Neural cell (in vitro differentiated cells): ENCODE data around the gene ADGRA1. TPM values are rescaled to one million over a fixed set of nuclear protein-coding genes. Genes with fewer than 3 reads are reported as not detected.

Experiments
- H2AFZ ChIP-seq: fragments of 200-600, 300-800 bp; sonication (generic), shearing (Covaris generic); 2 replicates; pipeline ENCODE4 v1.6.0; 2014; ENCODE audit warnings: low read depth, mild to moderate bottlenecking, antibody characterized with exemption, low read length, moderate library complexity
- H3F3A ChIP-seq: fragments of 200-600 bp; shearing (Covaris generic); 2 replicates; pipeline ENCODE4 v1.6.1; 2016; ENCODE audit warnings: mild to moderate bottlenecking, moderate library complexity, mixed read lengths, antibody characterized with exemption, low read length; ENCODE audit not compliant: insufficient read depth, poor library complexity, severe bottlenecking
- H3K27ac ChIP-seq: fragments of 200-600, 300-800 bp; sonication (generic), shearing (Covaris generic); 2 replicates; pipeline ENCODE4 v1.5.1; 2014; ENCODE audit warnings: mild to moderate bottlenecking, low read length, moderate library complexity
- H3K27me3 ChIP-seq: fragments of 300-800, 200-600 bp; sonication (generic), shearing (Covaris generic); 2 replicates; pipeline ENCODE4 v1.6.0; 2014; ENCODE audit warnings: mild to moderate bottlenecking, low read depth, low read length, moderate library complexity; ENCODE audit not compliant: insufficient read depth
- H3K36me3 ChIP-seq: fragments of 300-800, 200-600 bp; sonication (generic), shearing (Covaris generic); 2 replicates; pipeline ENCODE4 v1.5.1; 2014; ENCODE audit warnings: mild to moderate bottlenecking, antibody characterized with exemption, low read length, moderate library complexity; ENCODE audit not compliant: insufficient read depth
- H3K4me2 ChIP-seq: fragments of 300-800, 200-600 bp; sonication (generic), shearing (Covaris generic); 2 replicates; pipeline ENCODE4 v1.6.0; 2014; ENCODE audit warnings: mild to moderate bottlenecking, low read length
- H3K4me3 ChIP-seq: fragments of 300-800, 200-600 bp; sonication (generic), shearing (Covaris generic); 2 replicates; pipeline ENCODE4 v1.5.1; 2014; ENCODE audit warnings: mild to moderate bottlenecking, low read length, moderate library complexity
- H3K79me2 ChIP-seq: fragments of 200-600 bp; shearing (Covaris generic); replicated peaks from 2 replicates; pipeline ENCODE4 v1.6.0; 2014; ENCODE audit warnings: mild to moderate bottlenecking, low read length, moderate library complexity; ENCODE audit not compliant: insufficient read depth
- H3K9ac ChIP-seq: fragments of 300-800, 200-600 bp; sonication (generic), shearing (Covaris generic); 2 replicates; pipeline ENCODE4 v1.6.1; 2016; ENCODE audit warnings: mild to moderate bottlenecking, low read length, mixed read lengths
- H3K9me2 ChIP-seq: fragments of 200-600 bp; shearing (Covaris generic); 2 replicates; pipeline ENCODE4 v1.6.1; 2016; ENCODE audit warnings: mild to moderate bottlenecking, low read length, mixed read lengths; ENCODE audit not compliant: insufficient read depth
- H3K9me3 ChIP-seq: fragments of 200-600, 300-800 bp; sonication (generic), shearing (Covaris generic); 2 replicates; pipeline ENCODE4 v1.6.1; 2016; ENCODE audit warnings: mild to moderate bottlenecking, mixed run types, low read length, moderate library complexity, mixed read lengths
- H4K20me1 ChIP-seq: fragments of 200-600 bp; shearing (Covaris generic); 2 replicates; pipeline ENCODE4 v1.6.1; 2016; ENCODE audit warnings: mild to moderate bottlenecking, mixed run types; ENCODE audit not compliant: insufficient read depth
- CTCF ChIP-seq: fragments of 450-650 bp; IDR thresholded peaks from 2 replicates; pipeline ENCODE4 v1.5.1; 2014; ENCODE audit warnings: antibody characterized with exemption, mild to moderate bottlenecking, moderate library complexity; ENCODE audit not compliant: poor library complexity, severe bottlenecking
- EP300 ChIP-seq: fragments of 450-650 bp; conservative IDR thresholded peaks from 2 replicates; pipeline ENCODE4 v1.6.1; 2014; ENCODE audit warnings: antibody characterized with exemption, mild to moderate bottlenecking, moderate library complexity; ENCODE audit not compliant: poor library complexity, severe bottlenecking
- EZH2 ChIP-seq: fragments of 200-600, 300-800 bp; shearing (Covaris generic), sonication (generic); IDR thresholded peaks from 2 replicates; pipeline ENCODE4 v1.6.1; 2014; ENCODE audit warnings: antibody characterized with exemption, low read length, borderline replicate concordance, mild to moderate bottlenecking; ENCODE audit not compliant: insufficient read depth, poor library complexity, severe bottlenecking
- MXI1 ChIP-seq: fragments of 450-650 bp; conservative IDR thresholded peaks from 2 replicates; pipeline ENCODE4 v1.6.1; 2014; ENCODE audit warnings: antibody characterized with exemption, mild to moderate bottlenecking; ENCODE audit not compliant: poor library complexity, severe bottlenecking
- POLR2AphosphoS5 ChIP-seq: IDR thresholded peaks from 2 replicates; pipeline ENCODE4 v1.6.1; 2012
- RAD21 ChIP-seq: fragments of 450-650 bp; conservative IDR thresholded peaks from 2 replicates; pipeline ENCODE4 v1.6.1; 2014; ENCODE audit warnings: antibody characterized with exemption, mild to moderate bottlenecking, moderate library complexity
- SMC3 ChIP-seq: fragments of 450-650 bp; conservative IDR thresholded peaks from 2 replicates; pipeline ENCODE4 v1.6.1; 2014; ENCODE audit warnings: antibody characterized with exemption, mild to moderate bottlenecking, moderate library complexity; ENCODE audit not compliant: poor library complexity
- TAF1 ChIP-seq: IDR thresholded peaks from 2 replicates; pipeline ENCODE4 v1.6.1; 2012; ENCODE audit warnings: low read depth
- polyA plus RNA-seq: library from polyadenylated mRNA; depleted of rRNA; stranded (reverse); fragments of >200 nt; gene quantifications from 2 replicates; pipeline ENCODE4 v1.2.3, GENCODE V29; 2014
- TF ChIP-seq, protein P1 (sequence below): IDR thresholded peaks from 2 replicates; pipeline ENCODE4 v1.6.1; 2012; ENCODE audit warnings: borderline replicate concordance

The ADGRA1 gene
- polyA plus RNA-seq, 1 donor from 2014 or later = 2.2 TPM

- no peaks in the 10 kb centered on the region for H3K9me3 ChIP-seq
- H3K4me3 ChIP-seq = no peak overlapping the region
- no peaks in the 10 kb centered on the region for H3K36me3 ChIP-seq
- H4K20me1 ChIP-seq = no peaks in the 10 kb centered on the region
- H2AFZ ChIP-seq = no peak overlapping the region
- H3K79me2 ChIP-seq = no peaks in the 10 kb centered on the region
- H3K27ac ChIP-seq = no peak overlapping the region
- H3K9ac ChIP-seq = no peak overlapping the region
- no peak for TF ChIP-seq RAD21
- no peak for TF ChIP-seq CTCF
- TF ChIP-seq SMC3 = no peak
- no peak for TF ChIP-seq POLR2AphosphoS5
- TF ChIP-seq TAF1 = no peak
- no peak for TF ChIP-seq EP300
- no peak for TF ChIP-seq EZH2
- TF ChIP-seq MXI1 = no peak
- TF ChIP-seq, protein P1, sequence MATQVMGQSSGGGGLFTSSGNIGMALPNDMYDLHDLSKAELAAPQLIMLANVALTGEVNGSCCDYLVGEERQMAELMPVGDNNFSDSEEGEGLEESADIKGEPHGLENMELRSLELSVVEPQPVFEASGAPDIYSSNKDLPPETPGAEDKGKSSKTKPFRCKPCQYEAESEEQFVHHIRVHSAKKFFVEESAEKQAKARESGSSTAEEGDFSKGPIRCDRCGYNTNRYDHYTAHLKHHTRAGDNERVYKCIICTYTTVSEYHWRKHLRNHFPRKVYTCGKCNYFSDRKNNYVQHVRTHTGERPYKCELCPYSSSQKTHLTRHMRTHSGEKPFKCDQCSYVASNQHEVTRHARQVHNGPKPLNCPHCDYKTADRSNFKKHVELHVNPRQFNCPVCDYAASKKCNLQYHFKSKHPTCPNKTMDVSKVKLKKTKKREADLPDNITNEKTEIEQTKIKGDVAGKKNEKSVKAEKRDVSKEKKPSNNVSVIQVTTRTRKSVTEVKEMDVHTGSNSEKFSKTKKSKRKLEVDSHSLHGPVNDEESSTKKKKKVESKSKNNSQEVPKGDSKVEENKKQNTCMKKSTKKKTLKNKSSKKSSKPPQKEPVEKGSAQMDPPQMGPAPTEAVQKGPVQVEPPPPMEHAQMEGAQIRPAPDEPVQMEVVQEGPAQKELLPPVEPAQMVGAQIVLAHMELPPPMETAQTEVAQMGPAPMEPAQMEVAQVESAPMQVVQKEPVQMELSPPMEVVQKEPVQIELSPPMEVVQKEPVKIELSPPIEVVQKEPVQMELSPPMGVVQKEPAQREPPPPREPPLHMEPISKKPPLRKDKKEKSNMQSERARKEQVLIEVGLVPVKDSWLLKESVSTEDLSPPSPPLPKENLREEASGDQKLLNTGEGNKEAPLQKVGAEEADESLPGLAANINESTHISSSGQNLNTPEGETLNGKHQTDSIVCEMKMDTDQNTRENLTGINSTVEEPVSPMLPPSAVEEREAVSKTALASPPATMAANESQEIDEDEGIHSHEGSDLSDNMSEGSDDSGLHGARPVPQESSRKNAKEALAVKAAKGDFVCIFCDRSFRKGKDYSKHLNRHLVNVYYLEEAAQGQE = no peak
- no peaks in the 10 kb centered on the region for H3K27me3 ChIP-seq
- H3F3A ChIP-seq = no peaks in the 10 kb centered on the region
- no peak overlapping the region for H3K4me2 ChIP-seq
- no peaks in the 10 kb centered on the region for H3K9me2 ChIP-seq
Measured at GRCh38 chr10:133042061-133042460, 45.7 kb upstream of the ADGRA1 start.

DNA sequence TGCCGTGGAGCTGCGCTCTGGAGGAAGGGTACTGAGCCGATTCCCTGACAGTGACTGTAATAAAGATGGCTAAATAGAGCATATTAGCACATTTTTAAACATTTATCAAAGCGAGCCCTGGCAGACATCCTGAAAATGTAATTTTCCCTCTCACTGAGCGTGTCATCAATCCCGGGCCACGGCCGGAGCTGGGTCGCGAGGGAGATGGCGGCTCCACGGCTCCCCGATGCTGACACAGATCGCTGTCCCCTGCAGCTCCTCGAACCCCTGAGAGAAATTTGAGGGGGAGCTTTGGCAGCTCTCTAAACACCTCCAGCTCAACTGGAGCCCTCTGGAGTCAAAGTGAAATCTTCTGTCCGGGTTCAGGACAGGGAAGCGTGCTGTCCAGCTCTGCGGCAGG, 44.9 kb upstream of the ADGRA1 start:
- H3K36me3 ChIP-seq = no peaks in the 10 kb centered on the region
- no peak overlapping the region for H2AFZ ChIP-seq
- no peaks in the 10 kb centered on the region for H3K9me2 ChIP-seq
- H4K20me1 ChIP-seq = no peaks in the 10 kb centered on the region
- no peaks in the 10 kb centered on the region for H3K79me2 ChIP-seq
- H3F3A ChIP-seq = no peaks in the 10 kb centered on the region
- H3K4me3 ChIP-seq = no peak overlapping the region
- H3K9ac ChIP-seq = peak overlapping the region; percentile 4
- no peaks in the 10 kb centered on the region for H3K9me3 ChIP-seq
- TF ChIP-seq EZH2 = no peak
- no peak for TF ChIP-seq RAD21
- TF ChIP-seq, protein P1 = no peak
- no peak for TF ChIP-seq TAF1
- TF ChIP-seq SMC3 = no peak
- TF ChIP-seq MXI1 = no peak
- no peak for TF ChIP-seq EP300
- H3K4me2 ChIP-seq = no peak overlapping the region
- H3K27ac ChIP-seq = no peak overlapping the region
- no peaks in the 10 kb centered on the region for H3K27me3 ChIP-seq
